ENCODE measurements around the gene ACBD7. TPM values are rescaled to one million over a fixed set of nuclear protein-coding genes. Genes with fewer than 3 reads are reported as not detected.

Gene ACBD7
- total RNA-seq, 4 donors from 2014 or later, result 0.75 to 1.8 (median 0.85) TPM; not detected in 1

- TF ChIP-seq, protein P1, sequence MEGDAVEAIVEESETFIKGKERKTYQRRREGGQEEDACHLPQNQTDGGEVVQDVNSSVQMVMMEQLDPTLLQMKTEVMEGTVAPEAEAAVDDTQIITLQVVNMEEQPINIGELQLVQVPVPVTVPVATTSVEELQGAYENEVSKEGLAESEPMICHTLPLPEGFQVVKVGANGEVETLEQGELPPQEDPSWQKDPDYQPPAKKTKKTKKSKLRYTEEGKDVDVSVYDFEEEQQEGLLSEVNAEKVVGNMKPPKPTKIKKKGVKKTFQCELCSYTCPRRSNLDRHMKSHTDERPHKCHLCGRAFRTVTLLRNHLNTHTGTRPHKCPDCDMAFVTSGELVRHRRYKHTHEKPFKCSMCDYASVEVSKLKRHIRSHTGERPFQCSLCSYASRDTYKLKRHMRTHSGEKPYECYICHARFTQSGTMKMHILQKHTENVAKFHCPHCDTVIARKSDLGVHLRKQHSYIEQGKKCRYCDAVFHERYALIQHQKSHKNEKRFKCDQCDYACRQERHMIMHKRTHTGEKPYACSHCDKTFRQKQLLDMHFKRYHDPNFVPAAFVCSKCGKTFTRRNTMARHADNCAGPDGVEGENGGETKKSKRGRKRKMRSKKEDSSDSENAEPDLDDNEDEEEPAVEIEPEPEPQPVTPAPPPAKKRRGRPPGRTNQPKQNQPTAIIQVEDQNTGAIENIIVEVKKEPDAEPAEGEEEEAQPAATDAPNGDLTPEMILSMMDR (IDR thresholded peaks at IDR 0.05; ENCODE audit: low read depth), result no peak
These were observed 21.4 kb downstream of the ACBD7 start for GRCh38 chr10:15067154-15067553.

DNA sequence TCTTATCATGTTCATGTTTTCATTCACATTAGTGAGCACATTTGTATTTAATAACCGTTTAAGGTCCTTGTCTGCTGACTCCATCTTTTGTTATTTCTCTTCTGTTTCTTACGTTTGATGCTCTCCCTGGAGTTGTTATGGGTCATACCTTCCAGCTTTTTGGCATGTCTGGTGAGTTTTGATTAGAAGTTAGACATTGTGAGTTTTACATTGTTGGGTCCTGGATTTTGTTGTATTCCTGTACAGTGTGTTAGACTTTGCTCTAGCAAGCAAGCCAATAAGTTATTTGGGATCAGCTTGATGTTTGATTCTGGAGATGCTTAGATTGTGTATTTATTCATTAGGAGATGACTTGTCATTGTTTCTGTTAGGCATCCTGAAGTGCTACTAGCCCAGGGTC lies 27.9 kb downstream of the ACBD7 start:
- TF ChIP-seq, protein P1 (IDR thresholded peaks at IDR 0.05; ENCODE audit: low read depth), result no peak

- TF ChIP-seq, protein P1 (IDR thresholded peaks at IDR 0.05; ENCODE audit: low read depth), result no peak
These were observed 28.7 kb downstream of the ACBD7 start for GRCh38 chr10:15059914-15060313.

DNA sequence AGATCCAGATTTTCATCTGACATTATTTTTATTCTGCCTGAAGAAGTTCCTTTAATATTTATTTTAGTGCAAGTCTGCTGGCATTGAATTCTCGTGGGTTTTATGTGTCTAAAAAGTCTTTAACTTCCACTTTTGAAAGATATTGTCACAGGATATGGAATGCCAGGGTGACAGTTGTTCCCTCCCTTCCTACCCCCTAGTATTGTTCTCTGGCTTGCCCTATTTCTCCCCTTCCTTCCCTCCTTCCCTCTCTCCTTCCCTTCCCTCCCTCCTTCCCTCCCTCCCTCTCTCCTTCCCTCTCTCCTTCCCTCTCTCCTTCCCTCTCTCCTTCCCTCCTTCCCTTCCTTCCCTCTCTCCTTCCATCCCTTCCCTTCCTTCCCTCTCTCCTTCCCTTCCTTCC lies 29.9 kb downstream of the ACBD7 start:
- TF ChIP-seq, protein P1 (IDR thresholded peaks at IDR 0.05; ENCODE audit: low read depth), result no peak

GRCh38 chr10:15053061-15053460 lies 35.5 kb downstream of the ACBD7 start:
- TF ChIP-seq, protein P1 (IDR thresholded peaks at IDR 0.05; ENCODE audit: low read depth), result no peak

- TF ChIP-seq, protein P1 (IDR thresholded peaks at IDR 0.05; ENCODE audit: low read depth), result no peak
These were observed 36.5 kb downstream of the ACBD7 start for GRCh38 chr10:15052121-15052520.

DNA sequence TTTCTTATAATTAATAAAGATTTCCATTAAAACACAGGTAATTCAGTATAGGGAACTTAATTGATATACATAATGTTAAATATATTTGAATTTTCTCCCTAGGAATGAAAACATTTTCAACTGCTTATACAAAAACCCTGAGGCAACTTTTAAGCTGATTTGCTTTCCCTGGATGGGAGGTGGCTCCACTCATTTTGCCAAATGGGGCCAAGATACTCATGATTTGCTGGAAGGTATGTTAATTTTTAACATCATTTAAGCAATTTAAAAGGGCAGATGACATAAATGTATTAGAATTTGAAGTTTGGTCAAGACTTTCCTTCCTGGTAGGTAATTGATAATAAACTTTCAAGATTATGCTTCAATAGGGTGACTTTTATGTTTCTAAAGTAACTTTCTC lies 39.0 kb downstream of the ACBD7 start:
- TF ChIP-seq, protein P1 (IDR thresholded peaks at IDR 0.05; ENCODE audit: low read depth), result no peak
